ENCODE results near the gene GPBAR1. TPM values are rescaled to one million over a fixed set of nuclear protein-coding genes. Genes with fewer than 3 reads are reported as not detected.

The GPBAR1 gene
- total RNA-seq, 1 donor from 2014 or later: 0.92 TPM

GRCh38 chr2:218256612-218257350 is 4.0 kb upstream of the GPBAR1 start:
- H3K4me3 ChIP-seq (ENCODE audit: low read depth, low read length): no peak overlapping the region
- DNase-seq (ENCODE audit: low read depth): no peak
- no peak for TF ChIP-seq CTCF (IDR thresholded peaks at IDR 0.05; ENCODE audit: insufficient read depth, low read length, poor library complexity, severe bottlenecking)
- no peaks in the 10 kb centered on the region for H3K27me3 ChIP-seq (ENCODE audit: control insufficient read depth, insufficient read depth, low read length)
- H3K36me3 ChIP-seq (ENCODE audit: control insufficient read depth, insufficient read depth, low read length): peaks cover 3% of the 10 kb centered on the region

- Histone ChIP-seq H3K27me3 (ENCODE audit: control insufficient read depth, insufficient read depth, low read length) (no peaks in the 10 kb centered on the region), H3K36me3 (ENCODE audit: control insufficient read depth, insufficient read depth, low read length) (peaks cover 1% of the 10 kb centered on the region), H3K4me3 (ENCODE audit: low read depth, low read length) (no peak overlapping the region)
- DNase-seq (ENCODE audit: low read depth): no peak
- peak; percentile 55 for TF ChIP-seq CTCF (IDR thresholded peaks at IDR 0.05; ENCODE audit: insufficient read depth, low read length, poor library complexity, severe bottlenecking)
These were observed 3.3 kb upstream of the GPBAR1 start for GRCh38 chr2:218257390-218257981.

- no peak for DNase-seq (ENCODE audit: low read depth)
- H3K4me3 ChIP-seq (ENCODE audit: low read depth, low read length): no peak overlapping the region
- no peaks in the 10 kb centered on the region for H3K36me3 ChIP-seq (ENCODE audit: control insufficient read depth, insufficient read depth, low read length)
- no peak for TF ChIP-seq CTCF (IDR thresholded peaks at IDR 0.05; ENCODE audit: insufficient read depth, low read length, poor library complexity, severe bottlenecking)
- H3K27me3 ChIP-seq (ENCODE audit: control insufficient read depth, insufficient read depth, low read length): no peaks in the 10 kb centered on the region
These were observed 1.5 kb upstream of the GPBAR1 start for GRCh38 chr2:218259099-218259961.

- no peak for DNase-seq (ENCODE audit: low read depth)
- Histone ChIP-seq H3K27me3 (ENCODE audit: control insufficient read depth, insufficient read depth, low read length) (no peaks in the 10 kb centered on the region), H3K36me3 (ENCODE audit: control insufficient read depth, insufficient read depth, low read length) (no peaks in the 10 kb centered on the region), H3K4me3 (ENCODE audit: low read depth, low read length) (no peak overlapping the region)
- TF ChIP-seq CTCF (IDR thresholded peaks at IDR 0.05; ENCODE audit: insufficient read depth, low read length, poor library complexity, severe bottlenecking): no peak
These were observed 649 bp upstream of the GPBAR1 start for GRCh38 chr2:218260166-218260565.

- no peaks in the 10 kb centered on the region for H3K36me3 ChIP-seq (ENCODE audit: control insufficient read depth, insufficient read depth, low read length)
- H3K27me3 ChIP-seq (ENCODE audit: control insufficient read depth, insufficient read depth, low read length): no peaks in the 10 kb centered on the region
- DNase-seq (ENCODE audit: low read depth): no peak
- no peak for TF ChIP-seq CTCF (IDR thresholded peaks at IDR 0.05; ENCODE audit: insufficient read depth, low read length, poor library complexity, severe bottlenecking)
- no peak overlapping the region for H3K4me3 ChIP-seq (ENCODE audit: low read depth, low read length)
These were observed 815 bp downstream of the GPBAR1 start for GRCh38 chr2:218261423-218262236.
